Stimulated activated CD4-positive, alpha-beta T cell treated with anti-CD3 and anti-CD28 coated beads, Interleukin-2, amount 100 ng/mL, for 24 hours (primary cell): ENCODE results near the gene CAMKV.

Experiments
- DNase-seq, 2 donors: peaks; one replicate each; pipeline ENCODE4 v3.0.0-alpha.2; 2020

The CAMKV gene

GRCh38 chr3:49896345-49896744 is 26.6 kb upstream of the CAMKV start:
- DNase-seq = no peak

- DNase-seq = no peak
Measured at GRCh38 chr3:49895791-49896190, 26.1 kb upstream of the CAMKV start.

GRCh38 chr3:49889296-49889695 is 19.6 kb upstream of the CAMKV start:
- DNase-seq = no peak

- no peak for DNase-seq
Measured at GRCh38 chr3:49886922-49887265, 17.2 kb upstream of the CAMKV start.

GRCh38 chr3:49883998-49884397 is 14.3 kb upstream of the CAMKV start:
- DNase-seq = no peak

GRCh38 chr3:49882166-49882565 is 12.5 kb upstream of the CAMKV start:
- no peak for DNase-seq

- no peak for DNase-seq
Measured at GRCh38 chr3:49880581-49881315, 11.0 kb upstream of the CAMKV start.

- no peak for DNase-seq
Measured at GRCh38 chr3:49879721-49880120, 10.0 kb upstream of the CAMKV start.

- no peak for DNase-seq
Measured at GRCh38 chr3:49878686-49879085, 9.0 kb upstream of the CAMKV start.

- no peak for DNase-seq
Measured at GRCh38 chr3:49877716-49878115, 8.0 kb upstream of the CAMKV start.

GRCh38 chr3:49876567-49876966 is 6.9 kb upstream of the CAMKV start:
- DNase-seq = no peak

GRCh38 chr3:49873623-49874022 is 3.9 kb upstream of the CAMKV start:
- no peak for DNase-seq

GRCh38 chr3:49872801-49873281 is 3.1 kb upstream of the CAMKV start:
- no peak for DNase-seq

GRCh38 chr3:49871531-49872153 is 1.9 kb upstream of the CAMKV start:
- DNase-seq = no peak

- peak in 1 of 2 donors; percentile 8 for DNase-seq
Measured at GRCh38 chr3:49868862-49869466, 742 bp downstream of the CAMKV start.

- no peak for DNase-seq
Measured at GRCh38 chr3:49867871-49868321, 1.8 kb downstream of the CAMKV start.

GRCh38 chr3:49867400-49867799 is 2.3 kb downstream of the CAMKV start:
- DNase-seq = no peak

- no peak for DNase-seq
Measured at GRCh38 chr3:49865198-49865784, 4.4 kb downstream of the CAMKV start.

GRCh38 chr3:49864505-49864904 is 5.2 kb downstream of the CAMKV start:
- no peak for DNase-seq

- no peak for DNase-seq
Measured at GRCh38 chr3:49859576-49860305, 10.0 kb downstream of the CAMKV start.

GRCh38 chr3:49856181-49857005 is 13.3 kb downstream of the CAMKV start, which contains the start of gene TRAIP:
TRAIP (minus strand) TSS chr3:49856564; CDS start chr3:49856453, 111 bp downstream.
- DNase-seq = peak; percentile 94 to 96

GRCh38 chr3:49855662-49856061 is 14.0 kb downstream of the CAMKV start:
- DNase-seq = no peak
